Parathyroid adenoma (tissue), 2 donors: Measurements from ENCODE around the gene FAM219A.

Experiments
- H2AFZ ChIP-seq: fragments of 300-600 bp; sonication (generic); one replicate; pipeline ENCODE4 v1.7.0; 2017; ENCODE audit warnings: antibody characterized with exemption, mild to moderate bottlenecking
- H3K27ac ChIP-seq: fragments of 300-600 bp; sonication (generic); one replicate; pipeline ENCODE4 v1.7.0; 2017
- H3K27me3 ChIP-seq: fragments of 300-600 bp; sonication (generic); one replicate; pipeline ENCODE4 v1.7.0; 2017; ENCODE audit warnings: low read length; ENCODE audit not compliant: control insufficient read depth, insufficient read depth
- H3K36me3 ChIP-seq: fragments of 300-600 bp; sonication (generic); one replicate; pipeline ENCODE4 v1.7.0; 2017; ENCODE audit warnings: low read length; ENCODE audit not compliant: control insufficient read depth, insufficient read depth
- H3K4me1 ChIP-seq: fragments of 300-600 bp; sonication (generic); one replicate; pipeline ENCODE4 v1.7.0; 2017; ENCODE audit warnings: control low read depth
- H3K4me2 ChIP-seq: fragments of 300-600 bp; sonication (generic); one replicate; pipeline ENCODE4 v1.7.0; 2017; ENCODE audit warnings: low read length
- H3K4me3 ChIP-seq: fragments of 300-600 bp; sonication (generic); one replicate; pipeline ENCODE4 v1.7.0; 2017; ENCODE audit warnings: low read depth, low read length
- H3K79me2 ChIP-seq: fragments of 300-600 bp; sonication (generic); one replicate; pipeline ENCODE4 v1.7.0; 2017; ENCODE audit warnings: control low read depth
- H3K9ac ChIP-seq: fragments of 300-600 bp; sonication (generic); one replicate; pipeline ENCODE4 v1.7.0; 2017; ENCODE audit warnings: mild to moderate bottlenecking
- H3K9me3 ChIP-seq: fragments of 300-600 bp; sonication (generic); one replicate; pipeline ENCODE4 v1.7.0; 2017; ENCODE audit warnings: low read length; ENCODE audit not compliant: control insufficient read depth
- TF ChIP-seq, protein P1 (sequence below): fragments of 300-600 bp; sonication (generic); IDR thresholded peaks from one replicate; pipeline ENCODE4 v1.7.0; 2017; ENCODE audit warnings: antibody characterized with exemption, mild to moderate bottlenecking
- donor health status: primary hyperparathyroidism.

FAM219A gene

DNA sequence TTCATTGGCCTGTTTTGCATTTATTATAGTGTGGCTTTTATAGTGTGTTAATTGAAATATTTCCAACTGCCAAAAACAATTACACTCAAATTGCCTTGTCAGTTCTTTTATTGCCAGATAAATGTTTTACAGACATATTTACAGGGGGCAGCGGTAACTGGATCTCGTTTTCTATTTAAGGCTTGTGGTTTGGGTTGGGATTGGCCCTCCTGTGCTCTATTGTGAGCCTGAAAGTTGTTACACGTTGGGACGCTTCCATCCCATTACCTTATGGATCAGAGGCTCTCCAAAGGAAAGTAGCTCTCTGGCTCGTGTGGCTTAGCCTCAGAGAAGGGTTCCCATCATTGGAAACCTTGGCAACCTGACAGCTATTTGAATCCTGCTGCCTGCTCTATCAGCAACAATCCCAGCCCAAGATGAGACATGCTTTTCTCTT is 21.1 kb upstream of the FAM219A start:
- Histone ChIP-seq H3K36me3 (no peaks in the 10 kb centered on the region), H3K4me3 (no peak overlapping the region), H3K27me3 (no peaks in the 10 kb centered on the region), H3K4me1 (no peaks in the 10 kb centered on the region), H3K4me2 (no peak overlapping the region), H3K79me2 (no peaks in the 10 kb centered on the region), H3K9me3 (no peaks in the 10 kb centered on the region), H3K9ac (no peak overlapping the region), H3K27ac (no peak overlapping the region), H2AFZ (no peak overlapping the region)
- TF ChIP-seq, protein P1, sequence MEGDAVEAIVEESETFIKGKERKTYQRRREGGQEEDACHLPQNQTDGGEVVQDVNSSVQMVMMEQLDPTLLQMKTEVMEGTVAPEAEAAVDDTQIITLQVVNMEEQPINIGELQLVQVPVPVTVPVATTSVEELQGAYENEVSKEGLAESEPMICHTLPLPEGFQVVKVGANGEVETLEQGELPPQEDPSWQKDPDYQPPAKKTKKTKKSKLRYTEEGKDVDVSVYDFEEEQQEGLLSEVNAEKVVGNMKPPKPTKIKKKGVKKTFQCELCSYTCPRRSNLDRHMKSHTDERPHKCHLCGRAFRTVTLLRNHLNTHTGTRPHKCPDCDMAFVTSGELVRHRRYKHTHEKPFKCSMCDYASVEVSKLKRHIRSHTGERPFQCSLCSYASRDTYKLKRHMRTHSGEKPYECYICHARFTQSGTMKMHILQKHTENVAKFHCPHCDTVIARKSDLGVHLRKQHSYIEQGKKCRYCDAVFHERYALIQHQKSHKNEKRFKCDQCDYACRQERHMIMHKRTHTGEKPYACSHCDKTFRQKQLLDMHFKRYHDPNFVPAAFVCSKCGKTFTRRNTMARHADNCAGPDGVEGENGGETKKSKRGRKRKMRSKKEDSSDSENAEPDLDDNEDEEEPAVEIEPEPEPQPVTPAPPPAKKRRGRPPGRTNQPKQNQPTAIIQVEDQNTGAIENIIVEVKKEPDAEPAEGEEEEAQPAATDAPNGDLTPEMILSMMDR, result no peak

- TF ChIP-seq, protein P1, result no peak
- Histone ChIP-seq H3K9me3 (no peaks in the 10 kb centered on the region), H2AFZ (no peak overlapping the region), H3K36me3 (no peaks in the 10 kb centered on the region), H3K27ac (no peak overlapping the region), H3K79me2 (peaks cover 2% of the 10 kb centered on the region), H3K27me3 (no peaks in the 10 kb centered on the region), H3K4me2 (no peak overlapping the region), H3K9ac (no peak overlapping the region), H3K4me1 (no peaks in the 10 kb centered on the region), H3K4me3 (no peak overlapping the region)
Observed at GRCh38 chr9:34477541-34477940, 19.2 kb upstream of the FAM219A start.

GRCh38 chr9:34475097-34475496 is 16.7 kb upstream of the FAM219A start:
- no peaks in the 10 kb centered on the region for H3K4me1 ChIP-seq
- H3K27ac ChIP-seq, result no peak overlapping the region
- H3K27me3 ChIP-seq, result no peaks in the 10 kb centered on the region
- no peak overlapping the region for H2AFZ ChIP-seq
- TF ChIP-seq, protein P1, result no peak
- H3K4me3 ChIP-seq, result no peak overlapping the region
- H3K9me3 ChIP-seq, result no peaks in the 10 kb centered on the region
- H3K9ac ChIP-seq, result no peak overlapping the region
- no peak overlapping the region for H3K4me2 ChIP-seq
- H3K36me3 ChIP-seq, result no peaks in the 10 kb centered on the region
- H3K79me2 ChIP-seq, result peaks cover 2% of the 10 kb centered on the region

DNA sequence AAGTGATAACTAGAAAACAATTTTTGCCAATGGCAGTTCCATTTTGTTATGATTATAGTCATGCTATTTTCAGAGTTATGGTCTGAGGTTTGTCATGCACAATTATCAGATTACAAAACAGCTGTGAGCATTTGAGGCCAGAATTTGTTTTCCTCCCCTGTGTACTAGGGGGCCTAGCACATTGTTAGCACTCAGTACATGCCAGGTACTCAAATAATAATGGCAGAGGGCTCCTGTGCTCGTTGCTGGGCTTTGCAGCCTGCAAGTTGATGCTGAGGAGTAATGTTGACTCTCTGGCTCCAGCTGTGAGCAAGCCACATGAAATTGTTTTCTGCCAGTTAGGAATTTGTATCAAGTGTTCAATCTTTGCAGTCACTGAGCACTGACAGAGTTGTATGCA is 7.1 kb upstream of the FAM219A start:
- H3K4me2 ChIP-seq, result no peak overlapping the region

DNA sequence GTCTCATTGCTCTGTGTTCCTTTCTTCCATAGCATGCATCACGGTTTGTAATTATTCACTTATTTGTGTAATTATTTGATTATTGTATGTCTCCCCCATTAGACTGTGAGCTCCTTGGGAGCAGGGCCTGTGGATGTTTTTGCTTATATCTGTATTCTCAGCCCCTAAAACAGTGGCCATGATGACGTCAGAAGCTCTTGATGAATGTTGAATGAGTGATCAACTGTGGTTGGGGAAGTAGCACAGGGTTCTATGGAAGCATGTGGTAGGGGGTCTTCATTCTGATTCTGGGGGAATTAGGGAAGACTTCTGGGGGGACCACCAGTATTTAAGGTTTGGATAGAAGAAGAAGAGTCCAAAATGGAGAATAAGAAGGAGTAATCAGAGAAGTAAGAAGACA is 6.2 kb upstream of the FAM219A start:
- Histone ChIP-seq H3K4me2 (no peak overlapping the region), H3K4me3 (no peak overlapping the region), H2AFZ (no peak overlapping the region), H3K27me3 (no peaks in the 10 kb centered on the region), H3K4me1 (peaks cover 4% of the 10 kb centered on the region), H3K36me3 (no peaks in the 10 kb centered on the region), H3K79me2 (no peaks in the 10 kb centered on the region), H3K9ac (no peak overlapping the region), H3K9me3 (no peaks in the 10 kb centered on the region), H3K27ac (no peak overlapping the region)
- TF ChIP-seq, protein P1, result no peak

More for the DNA sequence above, 7.1 kb upstream of the FAM219A start:
- Histone ChIP-seq H3K4me1 (peaks cover 4% of the 10 kb centered on the region), H3K9ac (no peak overlapping the region), H3K9me3 (no peaks in the 10 kb centered on the region), H3K27me3 (no peaks in the 10 kb centered on the region), H3K79me2 (no peaks in the 10 kb centered on the region), H2AFZ (no peak overlapping the region), H3K27ac (no peak overlapping the region), H3K36me3 (no peaks in the 10 kb centered on the region), H3K4me3 (no peak overlapping the region)
- TF ChIP-seq, protein P1, result no peak
